Thoracic aorta (tissue), 2 donors: ENCODE measurements around the gene SSR4. TPM values are rescaled to one million over a fixed set of nuclear protein-coding genes. Genes with fewer than 3 reads are reported as not detected.
"Not testable (repeated sequence)": the region's sequence is repeated elsewhere in the genome, so short reads cannot be mapped to it uniquely, and the experiment has no call there.

Experiments used
- ATAC-seq: fragments of 150-250 bp; one replicate; pipeline ENCODE4 v1.8.0; 2017; ENCODE audit warnings: low read depth; ENCODE audit not compliant: insufficient number of reproducible peaks, low FRiP score
- DNase-seq: peaks from one replicate; pipeline ENCODE4 v3.0.0-alpha.2; 2020; ENCODE audit warnings: low spot score
- H3K27ac ChIP-seq, 2 donors: fragments of 200-600 bp; sonication (generic); 1 replicate in 1 of 2; 2 replicates in 1 of 2; pipeline ENCODE4 v1.5.1; 2016; ENCODE audit warnings: mild to moderate bottlenecking in 2 of 2, moderate library complexity in 2 of 2
- H3K27me3 ChIP-seq: fragments of 200-600 bp; sonication (generic); replicated peaks from 2 replicates; pipeline ENCODE4 v1.6.0; 2016; ENCODE audit warnings: mild to moderate bottlenecking; ENCODE audit not compliant: insufficient read depth
- H3K36me3 ChIP-seq: fragments of 200-600 bp; sonication (generic); one replicate; pipeline ENCODE4 v1.5.1; 2016
- H3K4me1 ChIP-seq, 2 donors: fragments of 200-600 bp; sonication (generic); 1 replicate in 1 of 2; 2 replicates in 1 of 2; pipeline versions ENCODE4 v1.5.1 to v1.6.0; 2016; ENCODE audit warnings: low read depth in 2 of 2, mild to moderate bottlenecking in 1 of 2; ENCODE audit not compliant: control insufficient read depth in 1 of 2
- H3K4me3 ChIP-seq: fragments of 200-600 bp; sonication (generic); 2 replicates; pipeline ENCODE4 v1.5.1; 2016; ENCODE audit warnings: mild to moderate bottlenecking
- H3K9me3 ChIP-seq: fragments of 200-600 bp; sonication (generic); 2 replicates; pipeline ENCODE4 v1.5.1; 2016
- CTCF ChIP-seq: fragments of 200-600 bp; sonication (generic); IDR thresholded peaks from one replicate; pipeline ENCODE4 v1.5.1; 2019; ENCODE audit warnings: antibody characterized with exemption
- total RNA-seq, 2 donors: library from RNA; depleted of rRNA; stranded (reverse); fragments of >200 nt; gene quantifications; one replicate each; pipeline versions ENCODE4 v1.1.0 to v1.2.3, GENCODE V29; 2016

SSR4 gene
- total RNA-seq, 2 donors from 2014 or later, result 103 to 299 TPM

GRCh38 chrX:153813161-153813560 lies 18.7 kb downstream of the SSR4 start:
- H3K9me3 ChIP-seq, result no peaks in the 10 kb centered on the region
- ATAC-seq (no peak), DNase-seq (no peak)
- TF ChIP-seq CTCF, result no peak
- no peaks in the 10 kb centered on the region for H3K27me3 ChIP-seq
- H3K4me3 ChIP-seq, result no peak overlapping the region
- H3K36me3 ChIP-seq, result no peaks in the 10 kb centered on the region
- no peak overlapping the region for H3K27ac ChIP-seq
- no peaks in the 10 kb centered on the region for H3K4me1 ChIP-seq

- Histone ChIP-seq H3K27me3 (no peaks in the 10 kb centered on the region), H3K4me1 (peaks cover 0 to 3% of the 10 kb centered on the region in 2 donors), H3K36me3 (no peaks in the 10 kb centered on the region), H3K27ac (no peak overlapping the region), H3K4me3 (no peak overlapping the region), H3K9me3 (no peaks in the 10 kb centered on the region)
- DNase-seq (no peak), ATAC-seq (no peak)
- TF ChIP-seq CTCF, result no peak
Observed at GRCh38 chrX:153814591-153815315, 20.3 kb downstream of the SSR4 start.

- Histone ChIP-seq H3K36me3 (no peaks in the 10 kb centered on the region), H3K4me3 (no peak overlapping the region), H3K27ac (no peak overlapping the region), H3K4me1 (peaks cover 0 to 3% of the 10 kb centered on the region in 2 donors), H3K9me3 (no peaks in the 10 kb centered on the region), H3K27me3 (no peaks in the 10 kb centered on the region)
- ATAC-seq, result no peak
- TF ChIP-seq CTCF, result no peak
- DNase-seq, result no peak
Observed at GRCh38 chrX:153816831-153817690, 22.6 kb downstream of the SSR4 start.

- not testable (repeated sequence) for H3K4me1 ChIP-seq, H3K27me3 ChIP-seq, H3K4me3 ChIP-seq, H3K9me3 ChIP-seq, H3K27ac ChIP-seq, ATAC-seq, H3K36me3 ChIP-seq, DNase-seq
Observed at GRCh38 chrX:153818064-153818463, 23.6 kb downstream of the SSR4 start.

- Histone ChIP-seq H3K36me3 (no peaks in the 10 kb centered on the region), H3K27me3 (no peaks in the 10 kb centered on the region), H3K4me1 (peaks cover 0 to 3% of the 10 kb centered on the region in 2 donors), H3K9me3 (no peaks in the 10 kb centered on the region), H3K27ac (no peak overlapping the region), H3K4me3 (peak overlapping the region; percentile 65)
- no peak for ATAC-seq
- TF ChIP-seq CTCF, result no peak
- DNase-seq, result no peak
Observed at GRCh38 chrX:153818571-153819383, 24.3 kb downstream of the SSR4 start.
